Stimulated activated CD4-positive, alpha-beta T cell treated with anti-CD3 and anti-CD28 coated beads, TNF-alpha, amount 100 ng/mL, for 4 hours (primary cell): ENCODE results near the gene SSRP1.
"Not testable (repeated sequence)": the region's sequence is repeated elsewhere in the genome, so short reads cannot be mapped to it uniquely, and the experiment has no call there.

Experiments
- DNase-seq, 3 experiments: peaks; one replicate each; pipeline ENCODE4 v3.0.0-alpha.2; 2020; ENCODE audit warnings: low read depth in 3 of 3

SSRP1 gene

GRCh38 chr11:57300785-57301184, 34.9 kb downstream of the SSRP1 start:
- no peak for DNase-seq

- DNase-seq, result no peak
These were observed 36.4 kb downstream of the SSRP1 start for GRCh38 chr11:57299150-57299737.

- no peak for DNase-seq
These were observed 38.5 kb downstream of the SSRP1 start for GRCh38 chr11:57297221-57297620.

- DNase-seq, result not testable (repeated sequence)
These were observed 39.5 kb downstream of the SSRP1 start for GRCh38 chr11:57296205-57296604.

- DNase-seq, result no peak
These were observed 41.2 kb downstream of the SSRP1 start for GRCh38 chr11:57294225-57295131.

- no peak for DNase-seq
These were observed 45.4 kb downstream of the SSRP1 start for GRCh38 chr11:57290288-57290687.

GRCh38 chr11:57288771-57289579, 46.7 kb downstream of the SSRP1 start:
- DNase-seq, result no peak

GRCh38 chr11:57287884-57288283, 47.8 kb downstream of the SSRP1 start:
- DNase-seq, result no peak

GRCh38 chr11:57283231-57283990, 52.3 kb downstream of the SSRP1 start:
- no peak for DNase-seq

- DNase-seq, result not testable (repeated sequence)
These were observed 54.1 kb downstream of the SSRP1 start for GRCh38 chr11:57281546-57281945.

GRCh38 chr11:57279116-57279515, 56.6 kb downstream of the SSRP1 start:
- no peak for DNase-seq

- no peak for DNase-seq
These were observed 57.0 kb downstream of the SSRP1 start for GRCh38 chr11:57278721-57279095.

GRCh38 chr11:57277845-57278720, 57.6 kb downstream of the SSRP1 start:
- peak in 2 of 3 experiments; percentile 4 to 13 for DNase-seq

GRCh38 chr11:57276971-57277675, 58.6 kb downstream of the SSRP1 start:
- DNase-seq, result no peak

- DNase-seq, result no peak
These were observed 59.3 kb downstream of the SSRP1 start for GRCh38 chr11:57276169-57276970.
